K562 treated with DMSO at 1 percent for 4 hours (cell line): ENCODE results near the gene CCDC92. TPM values are rescaled to one million over a fixed set of nuclear protein-coding genes. Genes with fewer than 3 reads are reported as not detected.

ENCODE experiments used
- total RNA-seq: library from RNA; unstranded; fragments of 300-600 nt; gene quantifications from 2 replicates; pipeline ENCODE4 v1.2.3, GENCODE V29; 2022; ENCODE audit not compliant: insufficient read depth

The CCDC92 gene
- 30.9 and 36.1 TPM in 2 replicates for total RNA-seq

GRCh38 chr12:123972457-123973401, at the start of gene CCDC92, which contains the start of gene ZNF664:
Gene CCDC92 (minus strand): TSS chr12:123972831. CDS start chr12:123944305, 28,526 bp downstream.
Gene ZNF664 (plus strand): TSS chr12:123973215. CDS start chr12:124012145, 38,930 bp downstream.

Other genes starting within 250 kb of the CCDC92 start
- gene DNAH10, start 210.5 kb downstream of the CCDC92 start, total RNA-seq = 0.32 and 0.42 TPM in 2 replicates
- gene ZNF664, start 384 bp upstream of the CCDC92 start, total RNA-seq = 39.9 and 49.9 TPM in 2 replicates